Measurements from ENCODE around the gene RALGAPA2. TPM values are rescaled to one million over a fixed set of nuclear protein-coding genes. Genes with fewer than 3 reads are reported as not detected.

The RALGAPA2 gene
- total and polyA plus RNA-seq, 7 experiments from 2014 or later = 6.7 to 45.4 (median 34.9) TPM

DNA sequence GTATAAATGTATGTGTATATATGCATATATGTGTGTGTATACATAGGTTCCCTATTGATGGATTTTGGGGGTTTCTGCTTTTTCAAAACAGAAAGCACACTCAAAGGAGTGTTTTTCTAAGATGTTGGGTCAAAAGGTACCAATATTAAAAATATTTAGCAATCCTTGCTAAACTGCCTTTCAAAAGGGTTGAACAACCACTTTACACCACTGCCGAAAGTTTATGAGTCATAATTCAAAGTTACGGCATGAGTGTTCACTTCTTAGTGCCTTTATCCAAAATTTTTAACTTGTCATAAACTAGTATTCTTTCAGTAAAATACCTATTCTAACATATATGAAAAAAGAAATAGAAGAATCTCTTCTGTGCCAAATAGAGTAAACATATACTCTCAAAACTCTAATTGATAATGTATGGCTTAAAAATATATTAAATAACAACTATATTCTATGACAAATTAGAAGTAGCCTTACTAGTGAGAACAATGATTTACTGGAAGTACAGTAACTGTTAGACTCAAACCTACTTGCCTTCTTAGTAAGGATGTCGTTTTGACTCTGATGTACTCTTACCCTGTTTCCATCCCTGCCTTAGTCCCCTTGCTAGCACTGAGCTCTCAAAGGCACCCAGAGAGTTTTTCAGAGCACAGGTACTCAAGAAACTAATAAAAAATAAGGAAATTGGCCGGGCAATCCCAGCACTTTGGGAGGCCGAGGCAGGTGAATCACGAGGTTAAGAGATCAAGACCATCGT lies 208.5 kb downstream of the RALGAPA2 start:
- intact Hi-C loops (cut with micrococcal nuclease) = no loop called here
- ChIA-PET POLR2A (no interaction called here), CTCF (no interaction called here)
- Mint-ChIP-seq H3K27ac (no peak overlapping the region), H3K36me3 (peaks cover 19 to 63% (median 44%) of the 10 kb centered on the region in 5 donors), H3K4me3 (no peak overlapping the region), H3K9me3 (no peaks in the 10 kb centered on the region), H3K27me3 (no peaks in the 10 kb centered on the region), H3K4me1 (peaks cover 0 to 28% (median 0%) of the 10 kb centered on the region in 7 donors)
- H3K27ac ChIP-seq (ENCODE audit: low read depth, low read length) = no peak overlapping the region
- DNase-seq = no peak
- H3K9me3 ChIP-seq (ENCODE audit: control insufficient read depth in 2 of 3, low read length in 3 of 3) = no peaks in the 10 kb centered on the region
- peaks cover 7 to 47% (median 8%) of the 10 kb centered on the region in 3 experiments for H3K36me3 ChIP-seq (ENCODE audit: control insufficient read depth in 2 of 3, insufficient read depth in 3 of 3, low read length in 3 of 3)
- no peaks in the 10 kb centered on the region for H3K4me1 ChIP-seq (ENCODE audit: control insufficient read depth in 2 of 2, insufficient read depth in 2 of 2, low read length in 2 of 2)
- H3K27me3 ChIP-seq (ENCODE audit: control insufficient read depth in 2 of 2, insufficient read depth in 2 of 2, low read length in 2 of 2) = no peaks in the 10 kb centered on the region
- no peak overlapping the region for H3K4me3 ChIP-seq (ENCODE audit: low read length)
- no peak for ATAC-seq

DNA sequence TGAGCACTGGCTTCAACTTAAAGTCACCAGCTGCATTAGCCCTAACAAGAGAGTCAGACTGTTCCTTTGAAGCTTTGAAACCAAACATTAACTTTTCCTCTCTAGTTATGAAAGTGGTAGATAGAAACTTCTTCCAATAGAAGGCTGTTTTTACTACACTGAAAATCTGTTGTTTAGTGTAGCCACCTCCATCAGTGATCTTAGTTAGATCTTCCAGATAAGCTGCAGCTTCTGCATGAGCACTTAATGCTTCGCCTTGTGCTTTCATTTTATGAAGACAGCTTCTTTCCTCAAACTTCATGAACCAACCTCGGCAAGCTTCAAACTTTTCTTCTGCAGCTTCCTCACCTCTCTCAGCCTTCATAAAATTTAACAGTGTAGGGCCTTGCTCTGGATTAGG lies 211.3 kb downstream of the RALGAPA2 start:
- Mint-ChIP-seq H3K9me3 (no peaks in the 10 kb centered on the region), H3K27ac (no peak overlapping the region), H3K4me3 (no peak overlapping the region), H3K4me1 (peaks cover 0 to 45% (median 0%) of the 10 kb centered on the region in 7 donors), H3K36me3 (peaks cover 19 to 79% (median 57%) of the 10 kb centered on the region in 5 donors), H3K27me3 (no peaks in the 10 kb centered on the region)
- Histone ChIP-seq H3K4me3 (ENCODE audit: low read length) (no peak overlapping the region), H3K27me3 (ENCODE audit: control insufficient read depth in 2 of 2, insufficient read depth in 2 of 2, low read length in 2 of 2) (no peaks in the 10 kb centered on the region), H3K9me3 (ENCODE audit: control insufficient read depth in 2 of 3, low read length in 3 of 3) (no peaks in the 10 kb centered on the region), H3K36me3 (ENCODE audit: control insufficient read depth in 2 of 3, insufficient read depth in 3 of 3, low read length in 3 of 3) (peaks cover 7 to 68% (median 8%) of the 10 kb centered on the region in 3 experiments), H3K4me1 (ENCODE audit: control insufficient read depth in 2 of 2, insufficient read depth in 2 of 2, low read length in 2 of 2) (no peaks in the 10 kb centered on the region), H3K27ac (ENCODE audit: low read depth, low read length) (no peak overlapping the region)
- intact Hi-C loops (cut with micrococcal nuclease) = no loop called here
- DNase-seq (no peak), ATAC-seq (no peak)
- ChIA-PET POLR2A (no interaction called here), CTCF (no interaction called here)

DNA sequence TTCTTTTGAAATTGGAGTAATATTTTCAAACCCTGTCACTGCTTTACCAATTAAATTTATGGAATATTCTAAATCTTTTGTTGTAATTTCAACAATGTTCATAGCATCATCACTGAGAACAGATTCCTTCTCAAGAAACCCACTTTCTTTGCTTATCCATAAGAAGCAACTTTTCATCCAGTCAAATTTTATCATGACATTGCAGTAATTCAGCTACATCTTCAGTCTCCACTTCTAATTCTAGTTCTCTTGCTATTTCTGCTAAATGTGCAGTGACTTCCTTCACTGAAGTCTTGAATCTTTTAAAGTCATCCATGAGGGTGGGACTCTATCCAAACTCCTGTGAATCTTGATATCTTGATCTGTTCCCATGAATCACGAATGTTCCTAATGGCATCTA lies 212.1 kb downstream of the RALGAPA2 start:
- no peak overlapping the region for H3K27ac Mint-ChIP-seq
- no peaks in the 10 kb centered on the region for H3K9me3 Mint-ChIP-seq
- no peak overlapping the region for H3K4me3 ChIP-seq (ENCODE audit: low read length)
- H3K36me3 ChIP-seq (ENCODE audit: control insufficient read depth in 2 of 3, insufficient read depth in 3 of 3, low read length in 3 of 3) = peaks cover 7 to 73% (median 8%) of the 10 kb centered on the region in 3 experiments
- peaks cover 22 to 79% (median 60%) of the 10 kb centered on the region in 5 donors for H3K36me3 Mint-ChIP-seq
- peaks cover 0 to 44% (median 0%) of the 10 kb centered on the region in 7 donors for H3K4me1 Mint-ChIP-seq
- H3K4me3 Mint-ChIP-seq = no peak overlapping the region
- H3K27me3 Mint-ChIP-seq = no peaks in the 10 kb centered on the region
- intact Hi-C loops (cut with micrococcal nuclease) = no loop called here
- H3K9me3 ChIP-seq (ENCODE audit: control insufficient read depth in 2 of 3, low read length in 3 of 3) = no peaks in the 10 kb centered on the region
- DNase-seq (no peak), ATAC-seq (no peak)
- no peaks in the 10 kb centered on the region for H3K4me1 ChIP-seq (ENCODE audit: control insufficient read depth in 2 of 2, insufficient read depth in 2 of 2, low read length in 2 of 2)
- no peaks in the 10 kb centered on the region for H3K27me3 ChIP-seq (ENCODE audit: control insufficient read depth in 2 of 2, insufficient read depth in 2 of 2, low read length in 2 of 2)
- ChIA-PET CTCF (no interaction called here), POLR2A (no interaction called here)
- H3K27ac ChIP-seq (ENCODE audit: low read depth, low read length) = no peak overlapping the region

DNA sequence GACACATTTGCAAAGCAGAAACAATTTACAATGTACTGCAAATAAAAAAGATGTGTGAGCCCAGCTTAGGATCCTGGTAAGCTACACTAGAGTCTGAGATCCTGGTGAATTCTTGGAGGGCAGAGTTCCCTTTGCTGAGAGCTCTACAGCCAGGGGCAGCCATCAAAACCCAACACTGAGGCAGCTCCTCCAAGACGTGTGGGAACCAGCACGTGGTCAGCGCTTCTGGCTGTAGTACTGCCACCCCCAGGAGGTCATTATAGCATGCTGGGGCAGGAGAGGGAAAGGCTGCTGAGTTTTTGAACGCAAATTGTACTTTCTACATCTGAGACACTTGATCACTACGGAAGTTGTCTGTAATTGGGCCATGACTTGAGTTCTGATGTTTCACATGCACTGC lies 213.0 kb downstream of the RALGAPA2 start:
- DNase-seq (no peak), ATAC-seq (no peak)
- Histone ChIP-seq H3K9me3 (ENCODE audit: control insufficient read depth in 2 of 3, low read length in 3 of 3) (no peaks in the 10 kb centered on the region), H3K27me3 (ENCODE audit: control insufficient read depth in 2 of 2, insufficient read depth in 2 of 2, low read length in 2 of 2) (no peaks in the 10 kb centered on the region), H3K36me3 (ENCODE audit: control insufficient read depth in 2 of 3, insufficient read depth in 3 of 3, low read length in 3 of 3) (peaks cover 7 to 79% (median 8%) of the 10 kb centered on the region in 3 experiments), H3K27ac (ENCODE audit: low read depth, low read length) (no peak overlapping the region), H3K4me3 (ENCODE audit: low read length) (no peak overlapping the region), H3K4me1 (ENCODE audit: control insufficient read depth in 2 of 2, insufficient read depth in 2 of 2, low read length in 2 of 2) (no peaks in the 10 kb centered on the region)
- intact Hi-C loops (cut with micrococcal nuclease) = no loop called here
- no peak overlapping the region for H3K27ac Mint-ChIP-seq
- H3K4me3 Mint-ChIP-seq = no peak overlapping the region
- ChIA-PET POLR2A (no interaction called here), CTCF (interaction anchor here (0.6 kb wide), 1 partner anchor 271 kb away, joined by 3 read pairs; no protein-coding TSS in a partner anchor)
- H3K9me3 Mint-ChIP-seq = no peaks in the 10 kb centered on the region
- no peaks in the 10 kb centered on the region for H3K27me3 Mint-ChIP-seq
- H3K36me3 Mint-ChIP-seq = peaks cover 22 to 77% (median 54%) of the 10 kb centered on the region in 5 donors
- peaks cover 0 to 39% (median 0%) of the 10 kb centered on the region in 7 donors for H3K4me1 Mint-ChIP-seq

DNA sequence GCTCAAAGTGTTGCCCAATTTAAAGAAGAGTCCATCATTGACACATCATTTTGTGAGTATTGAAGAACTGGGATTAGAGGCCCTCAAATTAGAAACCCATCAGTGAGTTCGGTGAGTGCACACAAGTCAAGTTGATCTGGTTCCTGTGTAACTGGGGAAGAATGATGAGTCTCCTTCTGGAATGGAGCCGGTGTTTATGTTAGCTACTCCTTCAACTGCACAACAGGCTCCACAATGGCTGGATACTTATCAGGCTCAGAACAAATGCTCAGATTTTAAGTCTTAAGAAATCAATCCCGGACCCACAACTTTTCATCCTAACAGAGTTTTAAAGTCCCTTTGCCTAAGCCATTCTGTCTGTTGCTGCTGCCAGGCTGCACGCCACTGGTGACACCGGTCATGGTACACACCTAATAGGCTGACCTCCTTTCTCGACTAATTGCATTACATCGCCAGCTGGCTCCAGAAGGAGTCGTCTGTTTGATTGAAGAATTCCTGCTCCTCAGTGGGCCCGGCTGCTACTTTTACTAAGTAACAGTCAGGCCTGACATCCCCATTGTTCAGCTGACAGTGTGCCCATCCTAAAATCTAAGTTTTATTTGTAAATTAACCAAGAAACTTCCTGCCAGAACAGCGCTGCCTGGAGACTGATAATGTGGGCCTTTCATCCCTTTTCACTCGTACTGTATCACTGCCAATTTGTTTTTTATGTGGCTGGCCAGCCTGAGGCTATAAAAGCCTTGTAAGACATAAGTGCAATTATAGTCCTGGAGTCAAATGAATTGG lies 214.2 kb downstream of the RALGAPA2 start:
- POLR2A ChIA-PET = no interaction called here
- ATAC-seq (no peak), DNase-seq (no peak)
- Mint-ChIP-seq H3K4me1 (peaks cover 0 to 38% (median 0%) of the 10 kb centered on the region in 7 donors), H3K36me3 (peaks cover 22 to 84% (median 58%) of the 10 kb centered on the region in 5 donors), H3K9me3 (no peaks in the 10 kb centered on the region), H3K27ac (no peak overlapping the region), H3K27me3 (no peaks in the 10 kb centered on the region), H3K4me3 (no peak overlapping the region)
- H3K36me3 ChIP-seq (ENCODE audit: control insufficient read depth in 2 of 3, insufficient read depth in 3 of 3, low read length in 3 of 3) = peaks cover 7 to 88% (median 8%) of the 10 kb centered on the region in 3 experiments
- intact Hi-C loops (cut with micrococcal nuclease) = no loop called here
- no peaks in the 10 kb centered on the region for H3K27me3 ChIP-seq (ENCODE audit: control insufficient read depth in 2 of 2, insufficient read depth in 2 of 2, low read length in 2 of 2)
- H3K9me3 ChIP-seq (ENCODE audit: control insufficient read depth in 2 of 3, low read length in 3 of 3) = no peaks in the 10 kb centered on the region
- CTCF ChIA-PET = no interaction called here
- no peaks in the 10 kb centered on the region for H3K4me1 ChIP-seq (ENCODE audit: control insufficient read depth in 2 of 2, insufficient read depth in 2 of 2, low read length in 2 of 2)
- H3K4me3 ChIP-seq (ENCODE audit: low read length) = no peak overlapping the region
- H3K27ac ChIP-seq (ENCODE audit: low read depth, low read length) = no peak overlapping the region

GRCh38 chr20:20497242-20497978 lies 215.0 kb downstream of the RALGAPA2 start:
- Mint-ChIP-seq H3K27me3 (no peaks in the 10 kb centered on the region), H3K4me1 (peaks cover 0 to 36% (median 0%) of the 10 kb centered on the region in 7 donors), H3K4me3 (no peak overlapping the region), H3K9me3 (no peaks in the 10 kb centered on the region), H3K36me3 (peaks cover 21 to 80% (median 55%) of the 10 kb centered on the region in 5 donors), H3K27ac (no peak overlapping the region)
- peaks cover 0 to 87% (median 7%) of the 10 kb centered on the region in 3 experiments for H3K36me3 ChIP-seq (ENCODE audit: control insufficient read depth in 2 of 3, insufficient read depth in 3 of 3, low read length in 3 of 3)
- no peaks in the 10 kb centered on the region for H3K4me1 ChIP-seq (ENCODE audit: control insufficient read depth in 2 of 2, insufficient read depth in 2 of 2, low read length in 2 of 2)
- intact Hi-C loops (cut with micrococcal nuclease) = no loop called here
- ChIA-PET CTCF (no interaction called here), POLR2A (no interaction called here)
- H3K27ac ChIP-seq (ENCODE audit: low read depth, low read length) = no peak overlapping the region
- no peak for ATAC-seq
- no peaks in the 10 kb centered on the region for H3K27me3 ChIP-seq (ENCODE audit: control insufficient read depth in 2 of 2, insufficient read depth in 2 of 2, low read length in 2 of 2)
- no peaks in the 10 kb centered on the region for H3K9me3 ChIP-seq (ENCODE audit: control insufficient read depth in 2 of 3, low read length in 3 of 3)
- no peak overlapping the region for H3K4me3 ChIP-seq (ENCODE audit: low read length)
- peak in 1 of 9 donors; percentile 34 for DNase-seq

Measured in naive thymus-derived CD4-positive, alpha-beta T cell (primary cell).